Liver (tissue), 9 donors: ENCODE results near the gene AKAP13. TPM values are rescaled to one million over a fixed set of nuclear protein-coding genes. Genes with fewer than 3 reads are reported as not detected.
"Not testable (repeated sequence)": the region's sequence is repeated elsewhere in the genome, so short reads cannot be mapped to it uniquely, and the experiment has no call there.

ENCODE experiments used
- DNase-seq: peaks from one replicate; pipeline ENCODE4 v3.0.0-alpha.2; 2017; ENCODE audit warnings: low spot score
- H3K27ac ChIP-seq, 2 donors: one replicate each; pipeline ENCODE4 v1.7.0; 2013; ENCODE audit warnings: inconsistent platforms in 2 of 2, low read length in 2 of 2, control low read depth in 1 of 2, low read depth in 1 of 2, mild to moderate bottlenecking in 1 of 2
- H3K27me3 ChIP-seq, 4 donors: one replicate each; pipeline versions ENCODE4 v1.6.1 to v1.7.0; 2013; ENCODE audit warnings: low read length in 3 of 4, inconsistent platforms in 1 of 4, mild to moderate bottlenecking in 1 of 4, moderate library complexity in 1 of 4; ENCODE audit not compliant: control insufficient read depth in 4 of 4, insufficient read depth in 4 of 4
- H3K36me3 ChIP-seq, 4 donors: one replicate each; pipeline versions ENCODE4 v1.6.1 to v1.7.0; 2013; ENCODE audit warnings: low read length in 3 of 4, mild to moderate bottlenecking in 3 of 4, low read depth in 1 of 4, moderate library complexity in 1 of 4; ENCODE audit not compliant: control insufficient read depth in 4 of 4, insufficient read depth in 3 of 4
- H3K4me1 ChIP-seq, 4 donors: one replicate each; pipeline versions ENCODE4 v1.6.1 to v1.7.0; 2013; ENCODE audit warnings: low read length in 3 of 4, mild to moderate bottlenecking in 3 of 4, moderate library complexity in 1 of 4; ENCODE audit not compliant: control insufficient read depth in 4 of 4, insufficient read depth in 4 of 4
- H3K4me3 ChIP-seq, 3 donors: one replicate each; pipeline versions ENCODE4 v1.6.1 to v1.7.0; 2013; ENCODE audit warnings: low read length in 3 of 3, control low read depth in 1 of 3, low read depth in 1 of 3, mild to moderate bottlenecking in 1 of 3
- H3K9ac ChIP-seq, 2 donors: one replicate each; pipeline ENCODE4 v1.7.0; 2013; ENCODE audit warnings: low read length in 2 of 2, mild to moderate bottlenecking in 2 of 2, moderate library complexity in 2 of 2, control low read depth in 1 of 2, low read depth in 1 of 2
- H3K9me3 ChIP-seq, 4 donors: one replicate each; pipeline versions ENCODE4 v1.6.1 to v1.7.0; 2013; ENCODE audit warnings: low read length in 3 of 4; ENCODE audit not compliant: control insufficient read depth in 4 of 4
- ATF3 ChIP-seq: IDR thresholded peaks from 2 replicates; pipeline ENCODE4 v1.6.1; 2016; ENCODE audit warnings: antibody characterized with exemption
- CTCF ChIP-seq: fragments of 150-350 bp; IDR thresholded peaks from 2 replicates; pipeline ENCODE4 v1.5.1; 2017; ENCODE audit warnings: improper control_type of control experiment, low read depth, low read length; ENCODE audit not compliant: missing input control
- EGR1 ChIP-seq, 2 donors: IDR thresholded peaks; 2 replicates each; pipeline ENCODE4 v1.6.1; 2016 to 2018; ENCODE audit warnings: antibody characterized with exemption in 2 of 2, low read depth in 2 of 2
- FOXA1 ChIP-seq: IDR thresholded peaks from 2 replicates; pipeline ENCODE4 v1.6.1; 2016; ENCODE audit warnings: antibody characterized with exemption
- FOXA2 ChIP-seq: IDR thresholded peaks from 2 replicates; pipeline ENCODE4 v1.6.1; 2016; ENCODE audit warnings: antibody characterized with exemption
- GABPA ChIP-seq, 2 donors: IDR thresholded peaks in 1 of 2; conservative IDR thresholded peaks in 1 of 2; 2 replicates each; pipeline ENCODE4 v1.6.1; 2016; ENCODE audit warnings: antibody characterized with exemption in 2 of 2, mild to moderate bottlenecking in 1 of 2, moderate library complexity in 1 of 2
- HNF4G ChIP-seq: IDR thresholded peaks from 2 replicates; pipeline ENCODE4 v1.6.1; 2016; ENCODE audit warnings: antibody characterized with exemption
- MAX ChIP-seq: IDR thresholded peaks from 2 replicates; pipeline ENCODE4 v1.6.1; 2016; ENCODE audit warnings: antibody characterized with exemption
- NR2F2 ChIP-seq: IDR thresholded peaks from 2 replicates; pipeline ENCODE4 v1.6.1; 2016; ENCODE audit warnings: antibody characterized with exemption
- REST ChIP-seq: IDR thresholded peaks from 2 replicates; pipeline ENCODE4 v1.6.1; 2016; ENCODE audit warnings: antibody characterized with exemption, mild to moderate bottlenecking
- RXRA ChIP-seq, 2 donors: IDR thresholded peaks; 2 replicates each; pipeline ENCODE4 v1.6.1; 2017 to 2018; ENCODE audit warnings: antibody characterized with exemption in 2 of 2, mild to moderate bottlenecking in 1 of 2
- SP1 ChIP-seq: IDR thresholded peaks from 2 replicates; pipeline ENCODE4 v1.6.1; 2018; ENCODE audit warnings: antibody characterized with exemption, mild to moderate bottlenecking
- TAF1 ChIP-seq: conservative IDR thresholded peaks from 2 replicates; pipeline ENCODE4 v1.6.1; 2016; ENCODE audit warnings: antibody characterized with exemption, mild to moderate bottlenecking
- ZBTB33 ChIP-seq: IDR thresholded peaks from 2 replicates; pipeline ENCODE4 v1.6.1; 2016; ENCODE audit warnings: antibody characterized with exemption
- WGBS: extraction: QIAGEN DNeasy Blood & Tissue Kit; methylation state at CpG from one replicate; pipeline ENCODE4 v1.1.7; 2013; 5-methylcytosine and 5-hydroxymethylcytosine counted together
- polyA plus RNA-seq, 2 donors: library from polyadenylated mRNA; stranded (reverse) in 1 of 2; unstranded in 1 of 2; fragments of 200-250 nt in 1 of 2; fragments of >200 nt in 1 of 2; fragmentation: Nextera tagmentation in 1 of 2; extraction: Ambion mirVana in 1 of 2; gene quantifications; one replicate each; pipeline versions ENCODE4 v1.2.1 to v1.2.3, GENCODE V29; 2013 to 2015
- total RNA-seq, 2 donors: library from RNA; depleted of rRNA; stranded (reverse); fragments of >200 nt; gene quantifications; one replicate each; pipeline ENCODE4 v1.2.3, GENCODE V29; 2014
- donor health status: healthy.
- donor health status: healthy.
- donor health status: healthy.
- donor health status: healthy.
- donor health status: healthy.

The AKAP13 gene
- total and polyA plus RNA-seq, 4 donors, result 18.6 to 92.3 (median 37.4) TPM

- Histone ChIP-seq H3K9me3 (no peaks in the 10 kb centered on the region), H3K27ac (no peak overlapping the region), H3K9ac (no peak overlapping the region), H3K4me3 (no peak overlapping the region), H3K36me3 (peaks cover 5 to 47% (median 39%) of the 10 kb centered on the region in 4 donors), H3K27me3 (no peaks in the 10 kb centered on the region), H3K4me1 (peaks cover 0 to 1% (median 0%) of the 10 kb centered on the region in 4 donors)
- WGBS, result 95% methylated on average over 3 of the region's 3 CpGs
- no peak for DNase-seq
- no peak for TF ChIP-seq REST
- TF ChIP-seq CTCF, result no peak
- TF ChIP-seq ATF3, result no peak
- TF ChIP-seq FOXA1, result no peak
- no peak for TF ChIP-seq HNF4G
- no peak for TF ChIP-seq TAF1
- no peak for TF ChIP-seq SP1
- no peak for TF ChIP-seq MAX
- no peak for TF ChIP-seq EGR1 (IDR thresholded peaks at IDR 0.05; ENCODE audit: low read depth in 2 of 2)
- TF ChIP-seq NR2F2, result no peak
- no peak for TF ChIP-seq FOXA2
- TF ChIP-seq ZBTB33, result no peak
- no peak for TF ChIP-seq GABPA (IDR thresholded peaks at IDR 0.05 in 1 of 2, conservative IDR thresholded peaks at IDR 0.05 in 1 of 2)
- TF ChIP-seq RXRA (IDR thresholded peaks at IDR 0.05), result no peak
Measured at GRCh38 chr15:85661859-85662258, 281.5 kb downstream of the AKAP13 start.

- H3K27me3 ChIP-seq, result not testable (repeated sequence)
- peaks cover 2 to 42% (median 35%) of the 10 kb centered on the region in 4 donors for H3K36me3 ChIP-seq
- WGBS, result 96% methylated on average over 6 of the region's 6 CpGs
Measured at GRCh38 chr15:85665677-85666076, 285.3 kb downstream of the AKAP13 start.

More at GRCh38 chr15:85665677-85666076, 285.3 kb downstream of the AKAP13 start:
- H3K9ac ChIP-seq, H3K4me1 ChIP-seq, DNase-seq, H3K27ac ChIP-seq, H3K9me3 ChIP-seq, H3K4me3 ChIP-seq: not testable (repeated sequence)
